HepG2 (cell line): ENCODE data around the gene SLC25A10. TPM values are rescaled to one million over a fixed set of nuclear protein-coding genes. Genes with fewer than 3 reads are reported as not detected.

Source experiments
- ATAC-seq: fragments of 200-7000 bp; cut with Tn5 transposase; 3 replicates; pipeline ENCODE4 v1.9.1; 2020; ENCODE audit warnings: mild to moderate bottlenecking, moderate library complexity
- BruUV-seq: library from RNA; stranded (reverse); fragments of 400-500 nt; replicated peaks from 2 replicates; lab custom pipeline; 2021; lab: Mats Ljungman, UMichigan
- CTCF ChIA-PET: fragments of 300-600 bp; formaldehyde crosslinking; extraction: SDS; loops from one replicate; lab custom pipeline; 2021; ENCODE audit warnings: low total read pairs, inconsistent platforms, low intra/inter-chr PET ratio; lab: Yijun Ruan, JAX
- POLR2A ChIA-PET: fragments of 350-600 bp; sonication (Branson Sonifier 250); formaldehyde crosslinking; loops from one replicate; lab custom pipeline; 2020; ENCODE audit warnings: antibody characterized with exemption, inconsistent platforms; lab: Yijun Ruan, JAX
- DNase-seq: peaks from one replicate; pipeline ENCODE4 v3.0.0-alpha.2; 2015; ENCODE audit warnings: low spot score
- FAIRE-seq: peaks from 3 replicates; lab custom pipeline; 2011; peaks lifted over from hg19 to GRCh38; lab: Jason Lieb, UNC
- H2AFZ ChIP-seq: one replicate; pipeline ENCODE4 v1.6.1; 2011; ENCODE audit warnings: low read length, inconsistent platforms
- H3K27ac ChIP-seq: fragments of 300-600 bp; 3 replicates; pipeline ENCODE4 v1.8.0; 2011; ENCODE audit warnings: mixed run types, mild to moderate bottlenecking, mixed read lengths, low read length, inconsistent platforms; ENCODE audit not compliant: insufficient read depth; ENCODE audit errors: extremely low read length
- H3K27me3 ChIP-seq, 2 experiments: fragments of 200-600 bp in 1 of 2; 2 replicates in 1 of 2; 3 replicates in 1 of 2; pipeline versions ENCODE4 v1.6.0 to v1.8.0; 2011; ENCODE audit warnings: low read length in 2 of 2, mild to moderate bottlenecking in 2 of 2, moderate library complexity in 2 of 2, inconsistent platforms in 1 of 2; ENCODE audit not compliant: insufficient read depth in 2 of 2, control insufficient read depth in 1 of 2
- H3K36me3 ChIP-seq, 2 experiments: fragments of 200-600 bp in 1 of 2; replicated peaks in 1 of 2; 2 replicates in 1 of 2; 3 replicates in 1 of 2; pipeline versions ENCODE4 v1.5.1 to v1.8.0; 2011; ENCODE audit warnings: low read length in 2 of 2, inconsistent platforms in 1 of 2; ENCODE audit not compliant: insufficient read depth in 2 of 2, control insufficient read depth in 1 of 2
- H3K4me1 ChIP-seq: 2 replicates; pipeline ENCODE4 v1.5.1; 2012; ENCODE audit warnings: low read length, inconsistent platforms; ENCODE audit not compliant: insufficient read depth
- H3K4me2 ChIP-seq: 2 replicates; pipeline ENCODE4 v1.6.0; 2011; ENCODE audit warnings: low read depth, low read length, inconsistent platforms
- H3K4me3 ChIP-seq, 3 experiments: fragments of 200-600 bp in 1 of 3; sonication (generic), shearing (Covaris generic) in 1 of 3; replicated peaks in 1 of 3; 2 replicates each; pipeline ENCODE4 v1.5.1; 2011 to 2016; ENCODE audit warnings: low read length in 3 of 3, inconsistent platforms in 2 of 3, low read depth in 2 of 3, mild to moderate bottlenecking in 2 of 3, control low read depth in 1 of 3, mixed read lengths in 1 of 3; ENCODE audit not compliant: insufficient read depth in 1 of 3
- H3K79me2 ChIP-seq: one replicate; pipeline ENCODE4 v1.6.1; 2011; ENCODE audit warnings: low read length, inconsistent platforms; ENCODE audit not compliant: insufficient read depth
- H3K9ac ChIP-seq: 2 replicates; pipeline ENCODE4 v1.6.0; 2011; ENCODE audit warnings: mild to moderate bottlenecking, low read depth, low read length, inconsistent platforms; ENCODE audit not compliant: insufficient read depth
- H3K9me3 ChIP-seq: 2 replicates; pipeline ENCODE4 v1.5.1; 2012; ENCODE audit warnings: mild to moderate bottlenecking, low read length
- H4K20me1 ChIP-seq: 2 replicates; pipeline ENCODE4 v1.6.0; 2011; ENCODE audit warnings: inconsistent platforms, mild to moderate bottlenecking, low read length, moderate library complexity; ENCODE audit not compliant: insufficient read depth
- MZF1 ChIP-seq: sonication (generic); formaldehyde crosslinking; IDR thresholded peaks from 2 replicates; pipeline ENCODE4 v1.8.1; 2023; ENCODE audit warnings: mild to moderate bottlenecking, missing genetic modification reagents, borderline replicate concordance
- NR2C2 ChIP-seq: sonication (generic); formaldehyde crosslinking; IDR thresholded peaks from 2 replicates; pipeline ENCODE4 v1.4.0; 2020; ENCODE audit warnings: missing genetic modification reagents, mild to moderate bottlenecking, moderate library complexity, borderline replicate concordance
- PHF5A ChIP-seq: IDR thresholded peaks from one replicate; pipeline ENCODE4 v1.6.1; 2018; ENCODE audit warnings: low read depth, missing genetic modification reagents; ENCODE audit not compliant: unreplicated experiment
- PITX1 ChIP-seq: sonication (generic); formaldehyde crosslinking; IDR thresholded peaks from 2 replicates; pipeline ENCODE4 v1.5.1; 2020; ENCODE audit warnings: mild to moderate bottlenecking, missing genetic modification reagents
- REL ChIP-seq: sonication (generic); formaldehyde crosslinking; conservative IDR thresholded peaks from 2 replicates; pipeline ENCODE4 v1.8.0; 2022; ENCODE audit warnings: mild to moderate bottlenecking, missing genetic modification reagents, moderate library complexity
- ZNF280D ChIP-seq: sonication (generic); formaldehyde crosslinking; IDR thresholded peaks from 2 replicates; pipeline ENCODE4 v1.5.1; 2020; ENCODE audit warnings: mild to moderate bottlenecking, missing genetic modification reagents
- ZNF451 ChIP-seq: sonication (generic); formaldehyde crosslinking; IDR thresholded peaks from 2 replicates; pipeline ENCODE4 v1.5.0; 2020; ENCODE audit warnings: mild to moderate bottlenecking, missing genetic modification reagents
- ZNF543 ChIP-seq: sonication (generic); formaldehyde crosslinking; IDR thresholded peaks from 2 replicates; pipeline ENCODE4 v1.4.0; 2020; ENCODE audit warnings: mild to moderate bottlenecking, missing genetic modification reagents
- ZNF788 ChIP-seq: sonication (generic); formaldehyde crosslinking; IDR thresholded peaks from 2 replicates; pipeline ENCODE4 v1.5.0; 2020; ENCODE audit warnings: mild to moderate bottlenecking, missing genetic modification reagents, borderline replicate concordance
- WGBS: methylation state at CpG from one replicate; pipeline ENCODE4 v1.1.6; 2017; ENCODE audit warnings: low lambda C conversion rate; 5-methylcytosine and 5-hydroxymethylcytosine counted together
- in situ Hi-C: cut with HindIII; loops from 2 replicates; pipeline ENCODE4 v1.10.0; 2017; ENCODE audit warnings: low pct_unique_long_range_greater_than_20kb; ENCODE audit not compliant: extremely low pct_ligation_motif_present
- intact Hi-C: fragments of 100-400 bp; cut with micrococcal nuclease; formaldehyde crosslinking; loops from one replicate; pipeline ENCODE4 v1.10.0; 2022; ENCODE audit not compliant: unreplicated experiment
- polyA plus RNA-seq, 8 experiments: library from polyadenylated mRNA; depleted of rRNA in 3 of 8; stranded (reverse) in 7 of 8; unstranded in 1 of 8; fragments of >200 nt; fragmentation: Illumina TruSeq in 4 of 8; extraction: Trizol in 4 of 8; gene quantifications; 2 replicates each; pipeline versions ENCODE4 v1.2.1 to v1.2.3, GENCODE V29; 2011 to 2016; ENCODE audit warnings: low read depth in 4 of 8, missing spikeins in 1 of 8, mixed read lengths in 1 of 8; ENCODE audit not compliant: insufficient read depth in 1 of 8
- total RNA-seq, 5 experiments: library from RNA; depleted of rRNA; stranded (reverse); fragments of >200 nt; fragmentation: Illumina TruSeq; extraction: Trizol; gene quantifications; 2 replicates each; pipeline ENCODE4 v1.2.3, GENCODE V29; 2016; ENCODE audit warnings: low read depth in 1 of 5
- TF ChIP-seq, protein P1 (sequence below): sonication (generic); formaldehyde crosslinking; IDR thresholded peaks from 2 replicates; pipeline ENCODE4 v1.4.0; 2020; ENCODE audit warnings: missing genetic modification reagents

The SLC25A10 gene
- total and polyA plus RNA-seq, 2 of the 13 experiments (the other 11 are each of a cell fraction or from before 2014, with no cell fraction given): 46.5 to 140 TPM

DNA sequence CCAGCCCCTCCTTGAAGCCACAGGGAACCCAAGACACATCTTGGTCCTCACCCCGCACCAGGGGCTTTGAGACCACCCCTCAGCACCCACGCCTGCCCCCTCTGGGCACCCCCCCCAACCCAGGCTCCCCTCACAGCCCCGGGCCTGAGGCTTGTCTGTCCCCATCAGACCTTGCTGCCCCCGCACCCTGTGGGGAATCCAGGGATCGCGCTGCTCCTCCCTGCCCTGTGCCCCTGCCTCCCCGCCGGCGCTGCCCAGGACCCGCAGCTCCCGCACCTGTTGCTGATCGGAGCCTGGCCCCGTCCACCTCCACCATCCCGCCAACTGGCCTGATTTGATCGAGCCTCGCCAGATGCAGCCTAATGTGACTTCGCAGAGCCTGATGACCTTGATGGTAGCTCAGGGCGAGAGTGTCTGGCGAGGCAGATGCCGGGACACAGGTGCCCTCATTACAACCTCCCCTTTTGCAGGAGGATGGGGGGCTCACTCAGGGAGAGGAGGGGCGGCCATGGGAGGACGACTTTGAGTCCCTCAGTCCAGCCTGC, 29.0 kb downstream of the SLC25A10 start:
- H3K27me3 ChIP-seq: peaks cover 2 to 46% of the 10 kb centered on the region in 2 experiments; a peak in 4 of 5 replicates
- H3K9me3 ChIP-seq: no peaks in the 10 kb centered on the region
- intact Hi-C loops: no loop called here
- no peaks in the 10 kb centered on the region for H3K36me3 ChIP-seq
- ChIA-PET POLR2A (no interaction called here), CTCF (no interaction called here)
- H3K79me2 ChIP-seq: no peaks in the 10 kb centered on the region
- peak overlapping the region in 1 of 3 experiments; percentile 38; a peak in 1 of 6 replicates for H3K4me3 ChIP-seq
- in situ Hi-C loops: no loop called here
- H3K4me1 ChIP-seq: peaks cover 29% of the 10 kb centered on the region
- no peak overlapping the region for H3K9ac ChIP-seq
- no peak overlapping the region for H2AFZ ChIP-seq
- peak overlapping the region; percentile 51 for H3K4me2 ChIP-seq
- no peak for FAIRE-seq
- 12% methylated on average over 18 of the region's 22 CpGs for WGBS
- TF ChIP-seq PITX1 (CRISPR knock-in tag): peak; percentile 35; the same call in 1 of the 2 replicates
- TF ChIP-seq MZF1 (CRISPR knock-in tag): 0 out of 2 replicates have a peak, but pooled peaks have one; percentile 22
- TF ChIP-seq PHF5A (CRISPR knock-in tag): no peak
- TF ChIP-seq, protein P1, sequence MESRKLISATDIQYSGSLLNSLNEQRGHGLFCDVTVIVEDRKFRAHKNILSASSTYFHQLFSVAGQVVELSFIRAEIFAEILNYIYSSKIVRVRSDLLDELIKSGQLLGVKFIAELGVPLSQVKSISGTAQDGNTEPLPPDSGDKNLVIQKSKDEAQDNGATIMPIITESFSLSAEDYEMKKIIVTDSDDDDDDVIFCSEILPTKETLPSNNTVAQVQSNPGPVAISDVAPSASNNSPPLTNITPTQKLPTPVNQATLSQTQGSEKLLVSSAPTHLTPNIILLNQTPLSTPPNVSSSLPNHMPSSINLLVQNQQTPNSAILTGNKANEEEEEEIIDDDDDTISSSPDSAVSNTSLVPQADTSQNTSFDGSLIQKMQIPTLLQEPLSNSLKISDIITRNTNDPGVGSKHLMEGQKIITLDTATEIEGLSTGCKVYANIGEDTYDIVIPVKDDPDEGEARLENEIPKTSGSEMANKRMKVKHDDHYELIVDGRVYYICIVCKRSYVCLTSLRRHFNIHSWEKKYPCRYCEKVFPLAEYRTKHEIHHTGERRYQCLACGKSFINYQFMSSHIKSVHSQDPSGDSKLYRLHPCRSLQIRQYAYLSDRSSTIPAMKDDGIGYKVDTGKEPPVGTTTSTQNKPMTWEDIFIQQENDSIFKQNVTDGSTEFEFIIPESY: peak; percentile 48; the same call in 1 of the 2 replicates
- 0 out of 2 replicates have a peak, but pooled peaks have one; percentile 38 for TF ChIP-seq ZNF280D (CRISPR knock-in tag)
- 0 out of 2 replicates have a peak, but pooled peaks have one; percentile 62 for TF ChIP-seq REL (CRISPR knock-in tag)
- no peak for TF ChIP-seq NR2C2 (CRISPR knock-in tag)
- TF ChIP-seq ZNF543 (CRISPR knock-in tag): no peak
- TF ChIP-seq ZNF451: 0 out of 2 replicates have a peak, but pooled peaks have one; percentile 6
- 0 out of 2 replicates have a peak, but pooled peaks have one; percentile 25 for TF ChIP-seq ZNF788 (CRISPR knock-in tag)
- TF ChIP-seq, all 625 proteins: peak for 7
- BruUV-seq: no TSS peak
- ATAC-seq: peak; percentile 65
- Histone ChIP-seq H4K20me1 (no peaks in the 10 kb centered on the region), H3K27ac (no peak overlapping the region)
- no peak for DNase-seq
